LNCAP (cell line): ENCODE measurements around the gene CBLN3.

Experiments used
- CTCF ChIP-seq: fragments of 450-650 bp; IDR thresholded peaks from 2 replicates; pipeline ENCODE4 v1.5.1; 2017; ENCODE audit warnings: mild to moderate bottlenecking

Gene CBLN3

GRCh38 chr14:24425704-24426103, 3.8 kb downstream of the CBLN3 start:
- no peak for TF ChIP-seq CTCF

- TF ChIP-seq CTCF: no peak
Observed at GRCh38 chr14:24422694-24423601, 6.5 kb downstream of the CBLN3 start.

- no peak for TF ChIP-seq CTCF
Observed at GRCh38 chr14:24422261-24422660, 7.2 kb downstream of the CBLN3 start.

GRCh38 chr14:24418492-24418873, 11.0 kb downstream of the CBLN3 start:
- TF ChIP-seq CTCF: no peak

- no peak for TF ChIP-seq CTCF
Observed at GRCh38 chr14:24417832-24418491, 11.5 kb downstream of the CBLN3 start.

- TF ChIP-seq CTCF: no peak
Observed at GRCh38 chr14:24416932-24417619, 12.4 kb downstream of the CBLN3 start.

- TF ChIP-seq CTCF: no peak
Observed at GRCh38 chr14:24416254-24416931, 13.1 kb downstream of the CBLN3 start.
